Body of pancreas (tissue), 4 donors: ENCODE data around the gene COX6A2.

Experiments
- POLR2A ChIP-seq, 3 donors: fragments of 450-650 bp; IDR thresholded peaks; one replicate each; pipeline ENCODE4 v1.6.1; 2016; ENCODE audit warnings: antibody characterized with exemption in 3 of 3, mild to moderate bottlenecking in 2 of 3
- TF ChIP-seq, protein P1 (sequence below), 7 experiments: fragments of 450-650 bp in 4 of 7; fragments of 200-600 bp in 3 of 7; sonication (generic) in 3 of 7; IDR thresholded peaks; one replicate each; pipeline ENCODE4 v1.5.1; 2016 to 2019; ENCODE audit warnings: antibody characterized with exemption in 7 of 7

- TF ChIP-seq, protein P1, sequence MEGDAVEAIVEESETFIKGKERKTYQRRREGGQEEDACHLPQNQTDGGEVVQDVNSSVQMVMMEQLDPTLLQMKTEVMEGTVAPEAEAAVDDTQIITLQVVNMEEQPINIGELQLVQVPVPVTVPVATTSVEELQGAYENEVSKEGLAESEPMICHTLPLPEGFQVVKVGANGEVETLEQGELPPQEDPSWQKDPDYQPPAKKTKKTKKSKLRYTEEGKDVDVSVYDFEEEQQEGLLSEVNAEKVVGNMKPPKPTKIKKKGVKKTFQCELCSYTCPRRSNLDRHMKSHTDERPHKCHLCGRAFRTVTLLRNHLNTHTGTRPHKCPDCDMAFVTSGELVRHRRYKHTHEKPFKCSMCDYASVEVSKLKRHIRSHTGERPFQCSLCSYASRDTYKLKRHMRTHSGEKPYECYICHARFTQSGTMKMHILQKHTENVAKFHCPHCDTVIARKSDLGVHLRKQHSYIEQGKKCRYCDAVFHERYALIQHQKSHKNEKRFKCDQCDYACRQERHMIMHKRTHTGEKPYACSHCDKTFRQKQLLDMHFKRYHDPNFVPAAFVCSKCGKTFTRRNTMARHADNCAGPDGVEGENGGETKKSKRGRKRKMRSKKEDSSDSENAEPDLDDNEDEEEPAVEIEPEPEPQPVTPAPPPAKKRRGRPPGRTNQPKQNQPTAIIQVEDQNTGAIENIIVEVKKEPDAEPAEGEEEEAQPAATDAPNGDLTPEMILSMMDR (IDR thresholded peaks at IDR 0.05): no peak
- TF ChIP-seq POLR2A (IDR thresholded peaks at IDR 0.05): no peak
These were observed 30.5 kb downstream of the COX6A2 start for GRCh38 chr16:31397701-31398100.
